HG02970 (cell line): Measurements from ENCODE around the gene UNC5C.

Experiments
- ATAC-seq: cut with Tn5 transposase; IDR thresholded peaks from one replicate; pipeline ENCODE4 v1.9.1; 2021; ENCODE audit warnings: mild to moderate bottlenecking, moderate library complexity, moderate number of reproducible peaks; ENCODE audit not compliant: unreplicated experiment, low FRiP score

The UNC5C gene

DNA sequence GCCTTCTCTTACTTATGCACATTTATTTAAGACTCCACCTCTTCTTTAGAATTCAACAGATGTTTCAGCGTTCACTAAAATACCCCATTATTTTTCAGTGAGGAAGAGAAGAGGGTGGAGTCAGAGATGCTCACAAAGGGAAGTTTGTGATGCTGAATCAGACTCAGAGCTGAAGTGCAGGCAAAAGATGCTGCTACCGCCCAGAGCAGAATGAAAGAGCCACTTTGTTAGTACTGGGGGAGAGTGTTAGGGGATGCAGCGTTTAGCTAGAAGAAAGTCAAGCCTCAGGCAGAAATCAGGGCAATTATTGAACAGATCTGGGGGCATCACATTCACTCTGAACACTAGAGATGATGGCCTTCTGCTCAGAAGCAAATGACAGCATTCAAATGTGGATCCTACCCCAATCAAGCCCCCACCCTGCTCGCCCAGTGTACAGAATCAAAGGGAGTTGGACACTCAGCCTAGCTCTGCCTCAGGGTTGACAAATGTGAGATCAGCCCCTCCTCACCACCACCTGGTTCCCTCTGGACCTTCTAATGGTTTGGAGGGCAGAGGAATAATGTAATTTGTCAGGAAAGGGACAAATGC, 138.3 kb downstream of the UNC5C start:
- ATAC-seq = no peak

DNA sequence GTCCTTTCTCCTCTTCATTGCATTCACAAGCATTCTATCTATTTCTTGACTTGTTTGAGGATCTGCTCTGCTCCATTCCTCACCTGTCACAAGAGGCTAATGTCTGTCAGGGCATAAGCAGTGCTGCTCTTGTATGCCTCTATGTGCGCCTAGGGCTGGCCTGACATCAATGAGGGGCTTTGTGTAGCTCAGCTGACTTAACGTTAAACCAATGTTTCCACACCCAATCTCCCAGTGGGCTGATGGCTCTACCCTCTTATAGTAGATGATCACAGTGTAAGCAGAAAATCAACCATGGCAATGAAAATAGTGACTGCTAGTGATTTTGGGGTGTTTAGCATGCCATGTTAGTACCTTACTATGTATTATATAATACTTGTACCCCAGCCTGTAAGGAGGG, 139.0 kb downstream of the UNC5C start:
- ATAC-seq = no peak

DNA sequence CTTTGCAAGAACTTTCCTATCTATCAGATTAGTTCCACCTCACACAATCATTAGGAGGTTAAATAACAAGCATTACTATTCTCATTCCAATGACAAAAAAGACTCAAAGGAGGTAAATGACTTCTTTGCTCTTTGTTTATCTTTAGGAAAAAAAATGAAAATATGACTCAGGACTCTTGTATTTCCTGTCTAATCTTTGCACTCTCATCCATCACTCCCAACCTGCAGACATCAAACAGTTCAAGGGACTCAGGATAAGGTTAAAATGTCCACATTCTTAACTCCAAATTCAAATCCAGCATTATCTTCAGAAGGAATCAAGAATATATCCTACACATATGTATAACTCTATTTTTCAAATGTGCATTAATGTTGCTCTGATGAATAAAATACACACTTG, 139.6 kb downstream of the UNC5C start:
- no peak for ATAC-seq

DNA sequence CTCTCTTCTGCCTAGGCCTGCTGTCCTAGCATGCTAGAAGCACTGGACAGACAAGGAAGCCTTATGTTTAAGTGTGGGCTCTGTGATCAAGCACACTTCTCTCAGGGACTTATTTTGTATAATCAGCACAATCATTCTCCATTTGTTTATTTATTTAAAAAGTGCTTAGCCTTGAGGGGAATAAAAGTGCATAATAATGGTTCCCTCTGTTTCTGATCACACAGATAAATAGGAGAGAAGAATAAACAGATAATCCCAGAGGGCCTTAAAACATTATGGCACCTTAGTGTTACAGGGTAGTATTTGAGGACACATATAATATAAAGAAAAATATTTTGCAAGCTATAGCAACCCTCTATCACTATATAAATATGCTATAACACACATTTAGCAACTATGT, 146.5 kb downstream of the UNC5C start:
- no peak for ATAC-seq

DNA sequence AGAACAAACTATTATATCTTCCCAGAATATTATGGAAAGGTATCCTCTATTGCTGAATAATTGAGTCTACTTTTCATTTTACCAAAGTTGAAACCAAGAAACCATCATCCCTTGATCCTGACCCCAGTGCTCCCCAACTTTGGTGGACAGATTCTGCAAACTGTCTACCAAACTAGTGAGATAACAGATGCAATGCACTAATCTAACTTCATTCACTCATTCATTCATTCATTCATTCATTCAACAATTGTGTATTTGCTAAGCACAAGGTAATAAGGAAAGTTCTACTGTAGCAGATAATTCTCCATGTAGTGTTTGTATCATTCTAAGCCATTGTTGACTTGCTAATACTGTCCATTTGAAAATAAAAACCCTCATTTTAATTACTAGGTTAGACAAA, 150.6 kb downstream of the UNC5C start:
- ATAC-seq = no peak

DNA sequence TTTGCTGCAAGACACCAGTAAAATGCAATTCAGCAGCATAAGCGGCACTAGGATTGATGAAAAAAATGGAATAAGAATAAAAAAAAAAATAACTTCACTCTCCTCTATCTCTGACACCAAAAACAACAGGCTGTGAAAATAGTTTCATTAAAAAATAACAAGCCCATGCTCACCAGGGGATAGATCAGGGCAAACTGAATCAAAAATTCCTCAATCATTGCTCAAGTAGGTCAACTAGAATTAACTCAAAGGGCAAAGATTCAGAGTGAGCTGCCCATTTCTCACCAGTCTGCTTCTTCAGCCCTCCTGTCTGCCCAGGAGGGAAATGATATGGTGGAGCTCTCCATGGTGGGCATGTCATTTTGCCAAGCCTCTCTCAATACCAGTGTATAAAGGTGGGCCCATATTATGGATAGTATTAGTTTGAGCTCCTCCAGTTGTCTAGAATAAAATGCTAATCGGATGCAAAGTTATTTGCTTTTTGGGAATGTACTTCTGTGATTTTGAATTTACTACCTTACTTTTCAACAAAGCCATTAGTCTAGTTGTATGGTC, 153.9 kb downstream of the UNC5C start:
- no peak for ATAC-seq

DNA sequence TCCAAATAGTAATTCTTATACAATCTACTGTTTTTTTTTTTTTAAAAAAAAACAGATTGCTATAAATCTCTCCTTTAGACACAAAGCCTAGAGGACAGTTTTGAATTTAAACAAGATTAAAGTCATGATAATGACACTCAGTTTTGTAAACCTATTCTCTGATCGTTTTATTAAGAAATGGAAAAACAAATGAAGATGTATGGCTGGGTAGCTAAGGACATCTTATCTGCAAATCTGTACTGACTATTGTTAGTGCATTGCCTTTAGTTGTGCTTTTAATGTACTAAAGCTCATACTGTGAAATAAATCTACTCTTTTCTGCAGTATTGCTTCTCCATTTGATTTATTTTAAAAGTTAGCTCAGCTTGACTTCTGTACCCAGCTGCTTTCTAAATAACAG, 155.0 kb downstream of the UNC5C start:
- ATAC-seq = no peak

DNA sequence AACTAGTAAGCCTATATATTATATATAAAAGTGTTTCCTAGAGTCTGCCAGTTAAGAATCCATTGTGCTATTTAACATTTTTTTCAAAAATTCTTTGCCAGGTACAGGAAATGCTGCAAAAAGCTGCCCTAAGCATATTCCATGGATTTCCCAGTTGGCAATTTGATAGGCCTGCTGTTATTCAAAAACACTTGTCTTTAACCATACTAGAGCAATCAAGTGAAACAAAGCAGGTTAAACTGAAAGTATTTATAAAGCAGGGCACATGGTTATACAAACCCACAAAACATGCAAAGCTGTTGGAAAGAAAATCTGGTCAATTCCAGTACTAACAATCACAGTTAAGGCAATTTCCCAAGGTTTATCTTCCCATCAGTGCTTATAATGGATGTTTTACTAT, 159.9 kb downstream of the UNC5C start:
- no peak for ATAC-seq

DNA sequence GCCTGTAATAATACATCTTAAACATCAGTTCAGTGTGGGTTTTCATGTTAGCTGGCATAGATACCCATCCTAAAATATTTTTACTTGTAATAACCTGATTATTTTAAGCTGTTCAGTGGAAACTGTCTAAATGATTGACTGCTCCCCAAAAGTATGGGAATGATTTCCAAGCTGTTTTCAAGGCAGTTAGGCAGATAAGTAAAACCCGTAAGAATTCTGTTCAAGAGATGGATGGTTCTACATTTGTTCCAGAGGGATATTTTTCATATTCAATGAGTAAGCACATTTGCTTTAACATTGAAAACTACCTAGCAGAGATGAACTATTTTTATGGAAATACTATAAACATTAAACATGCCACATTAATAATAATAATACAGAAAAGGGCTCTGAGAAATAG, 161.1 kb downstream of the UNC5C start:
- ATAC-seq = no peak

DNA sequence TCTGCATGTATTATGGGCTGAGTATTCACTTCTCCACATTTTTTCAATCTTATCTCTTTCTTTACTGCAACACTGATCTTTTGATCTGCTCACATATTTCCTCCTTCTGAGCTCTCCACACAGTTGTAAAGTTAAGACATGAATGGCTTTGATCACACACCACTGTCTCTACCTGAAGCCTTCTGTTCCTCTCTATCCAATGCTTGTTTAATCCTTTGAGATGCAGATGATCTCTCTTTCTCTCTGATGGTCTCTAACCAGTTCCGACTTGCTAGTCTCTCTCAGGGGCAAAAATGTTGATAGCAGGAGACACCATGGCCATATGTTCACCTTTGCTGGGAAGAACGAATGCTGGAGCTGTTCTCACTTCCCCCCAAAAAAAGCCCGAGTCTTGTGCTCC, 162.4 kb downstream of the UNC5C start:
- no peak for ATAC-seq

DNA sequence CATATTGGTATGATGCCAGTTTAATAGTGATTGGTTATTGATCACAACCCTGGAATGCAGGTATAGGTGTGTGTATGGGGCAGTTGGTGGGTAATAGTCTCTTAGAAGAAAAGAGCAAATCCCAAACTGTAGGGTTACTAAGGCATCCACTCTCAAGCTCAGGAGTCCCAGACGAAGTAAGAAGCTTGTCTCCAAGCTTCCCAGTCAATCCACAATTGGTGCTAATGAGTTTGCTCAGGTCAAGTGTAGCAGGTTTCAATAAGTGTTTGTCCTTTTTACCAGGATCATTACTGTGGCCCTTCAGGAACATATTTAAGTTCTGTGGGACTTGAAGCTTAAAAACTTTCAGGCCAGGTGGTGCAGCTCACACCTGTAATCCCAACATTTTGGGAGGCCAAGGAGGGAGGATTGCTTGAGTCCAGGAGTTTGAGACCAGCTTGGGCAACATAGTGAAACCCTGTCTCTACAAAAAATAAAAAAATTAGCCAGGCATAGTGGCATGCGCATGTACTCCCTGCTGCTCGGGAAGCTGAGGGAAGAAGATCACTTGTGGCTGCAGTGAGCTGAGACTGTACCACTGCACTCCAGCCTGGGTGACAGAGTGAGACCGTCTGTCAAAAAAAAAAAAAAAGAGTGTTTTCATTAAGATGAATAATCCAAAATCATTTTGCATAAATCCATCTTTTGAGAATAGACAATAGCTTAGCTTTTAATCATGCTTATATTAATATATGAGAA, 166.8 kb downstream of the UNC5C start:
- no peak for ATAC-seq

DNA sequence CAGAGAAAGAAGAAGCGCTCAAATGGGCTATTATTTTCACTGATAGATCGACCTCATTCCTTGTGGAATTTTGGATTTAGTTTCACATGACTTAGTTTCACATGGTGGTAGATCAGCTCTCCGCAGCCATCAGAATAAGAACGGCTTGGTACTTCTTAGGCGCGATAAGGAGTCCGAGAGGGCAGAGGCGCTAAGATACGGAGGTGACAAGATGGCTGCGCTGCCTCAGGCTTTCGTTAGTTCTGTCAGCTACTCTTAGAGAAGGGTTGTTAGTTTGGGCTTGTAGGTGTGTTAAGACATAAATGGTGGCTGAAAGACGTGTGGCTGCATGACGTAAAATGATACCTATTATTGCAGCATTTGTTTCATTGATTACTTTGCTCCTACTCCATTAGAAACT, 169.1 kb downstream of the UNC5C start:
- no peak for ATAC-seq

DNA sequence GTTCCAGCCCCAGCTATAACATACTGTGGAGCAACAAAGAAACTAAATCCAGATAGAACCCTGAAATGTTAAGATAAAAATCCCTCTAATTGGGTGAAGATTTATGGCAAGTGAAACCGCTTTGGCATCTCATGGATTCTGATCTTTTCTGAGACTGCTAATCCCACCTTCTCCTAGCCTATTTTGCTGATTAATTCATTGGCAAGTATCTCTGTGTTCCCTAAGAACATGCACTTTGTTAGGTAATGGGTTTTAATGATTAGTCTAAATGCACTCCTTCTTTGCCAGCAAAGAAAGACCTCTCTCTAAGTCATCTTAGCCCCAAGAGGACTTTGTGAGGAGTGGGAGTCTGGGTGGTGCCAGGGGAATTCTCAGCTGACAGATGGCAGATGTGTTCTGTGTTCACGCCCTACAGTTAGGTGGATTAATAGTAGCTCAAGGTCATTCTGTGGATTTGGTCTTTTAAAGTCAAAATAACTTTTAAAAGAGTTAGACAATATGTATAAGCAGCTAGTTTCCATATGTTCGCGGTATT, 171.3 kb downstream of the UNC5C start:
- ATAC-seq = no peak

DNA sequence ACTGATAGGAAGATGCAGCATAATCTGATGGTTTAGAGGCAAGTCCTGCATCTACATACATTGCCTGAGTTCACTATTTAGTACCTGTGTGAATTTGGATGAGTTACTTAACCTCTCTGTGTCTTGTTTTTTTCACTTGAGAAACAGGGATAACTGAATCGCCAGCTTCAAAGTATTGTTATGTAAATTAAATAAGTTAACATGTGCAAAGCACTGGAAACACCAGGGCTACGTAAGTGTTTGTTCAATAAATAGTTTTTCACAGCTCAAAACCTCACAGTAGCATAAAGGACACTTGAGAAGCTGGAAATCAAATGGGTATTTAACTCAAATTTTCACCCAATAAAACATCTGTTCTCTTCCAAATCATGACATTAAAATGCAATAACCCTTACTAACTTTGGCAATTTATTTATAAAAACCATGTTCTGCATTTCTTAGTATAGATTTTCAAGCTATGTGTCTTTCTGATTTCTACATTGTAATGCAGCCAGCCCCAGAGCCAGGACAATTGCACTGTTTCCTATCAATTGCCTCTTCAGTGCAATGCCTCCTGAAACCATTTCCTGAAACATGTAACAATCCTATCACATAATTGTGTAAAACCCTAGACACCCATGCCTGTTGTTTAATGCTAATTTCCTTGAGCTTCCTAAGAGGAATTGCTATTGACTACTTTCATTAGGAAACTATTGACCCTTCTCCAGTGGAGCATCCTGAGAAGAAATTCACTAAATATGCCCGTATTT, 177.1 kb downstream of the UNC5C start:
- ATAC-seq = no peak

DNA sequence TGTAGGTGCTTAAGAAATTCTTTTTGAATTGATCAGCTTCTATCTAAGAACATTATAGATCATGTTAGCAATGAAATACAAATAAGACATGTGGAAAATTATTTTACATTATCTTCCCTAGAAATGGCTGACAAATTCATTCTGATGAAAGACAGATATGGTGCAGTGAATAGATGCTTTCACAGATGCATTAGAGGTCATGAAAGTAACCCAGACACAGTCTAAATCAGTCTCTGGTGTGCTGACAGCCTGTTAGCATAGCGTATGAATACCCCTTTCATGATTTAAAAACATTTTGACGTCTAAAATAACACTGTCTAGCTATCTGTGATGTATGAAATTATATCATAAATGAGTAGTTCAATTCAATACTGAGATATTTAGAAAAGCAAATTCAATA, 180.9 kb downstream of the UNC5C start:
- ATAC-seq = no peak

DNA sequence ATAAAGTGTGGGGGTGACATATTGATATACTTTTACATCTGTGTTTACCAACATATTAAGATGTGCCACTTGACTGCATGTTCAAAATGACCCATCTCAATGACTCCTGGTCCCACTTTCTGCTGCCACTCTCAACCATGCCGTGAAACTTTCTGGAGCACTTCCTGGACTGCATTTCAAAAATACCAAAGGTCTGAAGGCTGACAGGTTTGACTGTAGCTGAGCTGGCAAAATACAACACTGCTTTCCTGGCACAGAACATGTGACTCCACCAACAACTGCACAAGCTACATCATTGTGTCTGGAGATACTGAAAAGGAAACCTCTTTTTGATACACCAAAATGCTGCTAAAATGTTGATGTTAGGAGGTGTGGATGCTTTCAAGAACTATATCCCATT, 184.8 kb downstream of the UNC5C start:
- no peak for ATAC-seq

DNA sequence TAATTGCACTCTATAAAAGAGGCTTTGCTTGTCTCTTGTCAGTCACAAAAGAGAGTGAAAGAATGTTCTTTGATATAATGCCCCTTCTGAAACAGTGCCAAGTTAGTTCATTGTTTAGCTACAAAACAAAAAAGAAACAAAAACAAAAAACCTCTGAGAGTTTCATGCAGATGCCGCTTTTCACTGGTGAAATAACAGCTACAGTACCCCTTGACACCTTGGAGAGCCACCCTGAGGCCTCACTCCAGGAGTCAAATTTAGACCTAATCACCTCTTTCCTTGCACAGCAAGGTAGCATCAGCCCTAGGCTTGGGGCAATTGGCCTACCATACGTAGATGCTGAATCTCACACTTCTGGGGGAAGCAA, 185.2 kb downstream of the UNC5C start:
- no peak for ATAC-seq

DNA sequence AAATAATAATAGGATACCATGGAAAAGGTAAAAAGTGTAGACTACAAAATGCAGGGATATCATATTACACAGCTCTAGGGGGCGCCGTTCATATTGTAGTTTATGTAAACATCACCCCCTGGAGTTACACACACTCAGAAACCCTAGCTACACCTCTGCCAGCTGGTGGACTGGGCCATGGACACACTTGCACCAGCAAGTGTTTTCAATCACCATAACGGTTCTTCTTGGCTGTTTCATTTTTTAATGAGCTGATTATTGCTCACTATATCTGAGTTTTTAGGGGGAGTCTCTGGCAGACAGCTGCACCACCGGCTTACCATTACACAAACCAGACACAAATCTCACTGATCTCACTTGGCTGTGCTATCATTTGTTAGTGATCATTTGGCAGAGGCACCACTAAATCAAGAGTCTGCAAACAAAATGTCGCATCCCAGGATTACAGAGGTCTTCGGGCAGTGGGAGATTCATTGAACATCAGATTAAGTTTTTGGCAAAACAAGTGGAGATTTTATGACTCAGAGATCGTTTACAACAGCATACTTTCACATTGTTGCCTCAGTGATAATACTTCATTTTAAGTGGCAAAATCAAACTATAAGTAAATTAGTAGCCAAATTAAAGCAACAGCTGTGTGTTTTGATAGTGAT, 185.7 kb downstream of the UNC5C start:
- ATAC-seq = no peak

DNA sequence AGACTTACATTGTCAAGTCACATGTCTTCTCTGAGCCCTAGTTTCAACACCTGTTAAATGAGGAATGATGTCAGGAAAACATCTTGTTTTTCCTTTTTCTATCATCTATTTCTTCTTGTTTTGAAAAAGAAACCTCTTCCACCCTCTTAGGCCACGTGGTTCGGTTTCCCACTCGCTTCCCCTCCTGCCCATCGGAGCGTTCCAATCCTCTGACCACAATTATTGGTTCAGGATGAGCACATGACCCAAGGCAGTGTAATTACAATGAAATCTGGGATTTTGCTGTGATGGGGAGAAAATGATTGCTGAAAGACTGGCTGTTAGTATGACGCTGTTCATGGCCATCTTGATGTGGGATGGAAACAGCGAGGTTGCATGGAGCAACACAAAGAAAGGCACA, 186.7 kb downstream of the UNC5C start:
- no peak for ATAC-seq

DNA sequence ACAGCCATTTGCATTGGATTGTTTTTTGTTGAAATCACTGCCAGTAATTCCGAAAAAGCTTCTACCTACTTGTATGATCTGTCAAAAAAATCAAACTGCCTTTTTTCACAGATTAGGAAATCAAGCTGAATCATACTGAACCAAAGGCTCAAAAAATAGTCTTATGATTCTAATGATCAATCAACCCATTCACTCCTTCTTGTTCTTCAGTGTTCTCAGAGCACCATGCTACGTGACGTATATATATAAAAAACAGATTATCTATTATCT, 187.1 kb downstream of the UNC5C start:
- ATAC-seq = no peak
